ENCODE data around the gene FAM153A.
"Not testable (repeated sequence)": the region's sequence is repeated elsewhere in the genome, so short reads cannot be mapped to it uniquely, and the experiment has no call there.

DNA sequence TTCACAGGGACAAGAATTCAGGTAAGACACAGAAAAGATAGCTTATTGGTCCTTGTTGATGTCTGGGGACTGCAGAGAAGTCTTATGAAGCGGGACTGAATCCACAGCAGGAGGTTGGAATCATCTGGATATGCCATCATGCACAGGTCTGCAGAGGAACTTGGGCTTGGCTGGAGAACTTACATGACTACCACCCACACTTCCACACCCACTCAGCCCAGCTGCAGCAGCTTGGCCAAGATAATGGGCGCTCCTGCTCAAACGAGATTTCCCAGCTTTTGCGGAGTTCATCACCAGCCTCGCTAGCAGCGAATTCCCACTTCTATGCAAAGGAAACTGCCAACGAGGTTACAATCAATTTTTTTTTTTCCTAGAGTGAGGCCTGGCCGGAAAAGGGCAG lies 21.7 kb downstream of the FAM153A start:
- TF ChIP-seq, protein P1, sequence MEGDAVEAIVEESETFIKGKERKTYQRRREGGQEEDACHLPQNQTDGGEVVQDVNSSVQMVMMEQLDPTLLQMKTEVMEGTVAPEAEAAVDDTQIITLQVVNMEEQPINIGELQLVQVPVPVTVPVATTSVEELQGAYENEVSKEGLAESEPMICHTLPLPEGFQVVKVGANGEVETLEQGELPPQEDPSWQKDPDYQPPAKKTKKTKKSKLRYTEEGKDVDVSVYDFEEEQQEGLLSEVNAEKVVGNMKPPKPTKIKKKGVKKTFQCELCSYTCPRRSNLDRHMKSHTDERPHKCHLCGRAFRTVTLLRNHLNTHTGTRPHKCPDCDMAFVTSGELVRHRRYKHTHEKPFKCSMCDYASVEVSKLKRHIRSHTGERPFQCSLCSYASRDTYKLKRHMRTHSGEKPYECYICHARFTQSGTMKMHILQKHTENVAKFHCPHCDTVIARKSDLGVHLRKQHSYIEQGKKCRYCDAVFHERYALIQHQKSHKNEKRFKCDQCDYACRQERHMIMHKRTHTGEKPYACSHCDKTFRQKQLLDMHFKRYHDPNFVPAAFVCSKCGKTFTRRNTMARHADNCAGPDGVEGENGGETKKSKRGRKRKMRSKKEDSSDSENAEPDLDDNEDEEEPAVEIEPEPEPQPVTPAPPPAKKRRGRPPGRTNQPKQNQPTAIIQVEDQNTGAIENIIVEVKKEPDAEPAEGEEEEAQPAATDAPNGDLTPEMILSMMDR (IDR thresholded peaks at IDR 0.05): not testable (repeated sequence)
- not testable (repeated sequence) for TF ChIP-seq POLR2A (IDR thresholded peaks at IDR 0.05)

Data from sigmoid colon (tissue), 3 donors.